ENCODE measurements around the gene PEX6.

PEX6 gene

GRCh38 chr6:42938428-42938796 is 40.6 kb downstream of the PEX6 start:
- H3K36me3 ChIP-seq (ENCODE audit: insufficient read depth, insufficient read length, low read length): peaks cover 63% of the 10 kb centered on the region
- no peak for TF ChIP-seq ZNF274 (IDR thresholded peaks at IDR 0.05; ENCODE audit: low read depth, low read length)
- TF ChIP-seq SUZ12 (IDR thresholded peaks at IDR 0.05; ENCODE audit: extremely low read depth, insufficient read depth, insufficient read length): no peak
- TF ChIP-seq YY1 (IDR thresholded peaks at IDR 0.05; ENCODE audit: insufficient read depth, insufficient read length): no peak
- H3K4me3 ChIP-seq (ENCODE audit: insufficient read length, low read depth): no peak overlapping the region
- no peak for DNase-seq (ENCODE audit: low read depth, low spot score)
- H3K9ac ChIP-seq (ENCODE audit: insufficient read length, low read depth): no peak overlapping the region
- H3K27me3 ChIP-seq (ENCODE audit: insufficient read depth, insufficient read length): no peaks in the 10 kb centered on the region
- H3K4me1 ChIP-seq (ENCODE audit: insufficient read depth, insufficient read length): no peaks in the 10 kb centered on the region
- no peaks in the 10 kb centered on the region for H3K9me3 ChIP-seq (ENCODE audit: insufficient read depth, low read length)

- no peaks in the 10 kb centered on the region for H3K9me3 ChIP-seq (ENCODE audit: insufficient read depth, low read length)
- H3K27me3 ChIP-seq (ENCODE audit: insufficient read depth, insufficient read length): no peaks in the 10 kb centered on the region
- peaks cover 68% of the 10 kb centered on the region for H3K36me3 ChIP-seq (ENCODE audit: insufficient read depth, insufficient read length, low read length)
- no peak for TF ChIP-seq SUZ12 (IDR thresholded peaks at IDR 0.05; ENCODE audit: extremely low read depth, insufficient read depth, insufficient read length)
- TF ChIP-seq YY1 (IDR thresholded peaks at IDR 0.05; ENCODE audit: insufficient read depth, insufficient read length): no peak
- TF ChIP-seq ZNF274 (IDR thresholded peaks at IDR 0.05; ENCODE audit: low read depth, low read length): no peak
- no peak overlapping the region for H3K9ac ChIP-seq (ENCODE audit: insufficient read length, low read depth)
- H3K4me3 ChIP-seq (ENCODE audit: insufficient read length, low read depth): no peak overlapping the region
- DNase-seq (ENCODE audit: low read depth, low spot score): no peak
- H3K4me1 ChIP-seq (ENCODE audit: insufficient read depth, insufficient read length): no peaks in the 10 kb centered on the region
Measured at GRCh38 chr6:42937548-42938427, 41.2 kb downstream of the PEX6 start.

- H3K36me3 ChIP-seq (ENCODE audit: insufficient read depth, insufficient read length, low read length): peaks cover 77% of the 10 kb centered on the region
- H3K9me3 ChIP-seq (ENCODE audit: insufficient read depth, low read length): no peaks in the 10 kb centered on the region
- H3K4me3 ChIP-seq (ENCODE audit: insufficient read length, low read depth): no peak overlapping the region
- no peak for TF ChIP-seq YY1 (IDR thresholded peaks at IDR 0.05; ENCODE audit: insufficient read depth, insufficient read length)
- no peak for TF ChIP-seq SUZ12 (IDR thresholded peaks at IDR 0.05; ENCODE audit: extremely low read depth, insufficient read depth, insufficient read length)
- no peak for TF ChIP-seq ZNF274 (IDR thresholded peaks at IDR 0.05; ENCODE audit: low read depth, low read length)
- DNase-seq (ENCODE audit: low read depth, low spot score): no peak
- H3K9ac ChIP-seq (ENCODE audit: insufficient read length, low read depth): no peak overlapping the region
- peaks cover 3% of the 10 kb centered on the region for H3K4me1 ChIP-seq (ENCODE audit: insufficient read depth, insufficient read length)
- H3K27me3 ChIP-seq (ENCODE audit: insufficient read depth, insufficient read length): no peaks in the 10 kb centered on the region
Measured at GRCh38 chr6:42936398-42936797, 42.6 kb downstream of the PEX6 start.

- Histone ChIP-seq H3K4me1 (ENCODE audit: insufficient read depth, insufficient read length) (peaks cover 3% of the 10 kb centered on the region), H3K36me3 (ENCODE audit: insufficient read depth, insufficient read length, low read length) (peaks cover 72% of the 10 kb centered on the region), H3K9ac (ENCODE audit: insufficient read length, low read depth) (no peak overlapping the region), H3K9me3 (ENCODE audit: insufficient read depth, low read length) (no peaks in the 10 kb centered on the region), H3K27me3 (ENCODE audit: insufficient read depth, insufficient read length) (no peaks in the 10 kb centered on the region), H3K4me3 (ENCODE audit: insufficient read length, low read depth) (no peak overlapping the region)
- TF ChIP-seq YY1 (IDR thresholded peaks at IDR 0.05; ENCODE audit: insufficient read depth, insufficient read length): no peak
- no peak for TF ChIP-seq ZNF274 (IDR thresholded peaks at IDR 0.05; ENCODE audit: low read depth, low read length)
- TF ChIP-seq SUZ12 (IDR thresholded peaks at IDR 0.05; ENCODE audit: extremely low read depth, insufficient read depth, insufficient read length): no peak
- DNase-seq (ENCODE audit: low read depth, low spot score): no peak
Measured at GRCh38 chr6:42935322-42935721, 43.7 kb downstream of the PEX6 start.

- Histone ChIP-seq H3K27me3 (ENCODE audit: insufficient read depth, insufficient read length) (no peaks in the 10 kb centered on the region), H3K36me3 (ENCODE audit: insufficient read depth, insufficient read length, low read length) (peaks cover 53% of the 10 kb centered on the region), H3K4me1 (ENCODE audit: insufficient read depth, insufficient read length) (peaks cover 3% of the 10 kb centered on the region), H3K9ac (ENCODE audit: insufficient read length, low read depth) (no peak overlapping the region), H3K4me3 (ENCODE audit: insufficient read length, low read depth) (no peak overlapping the region), H3K9me3 (ENCODE audit: insufficient read depth, low read length) (no peaks in the 10 kb centered on the region)
- TF ChIP-seq YY1 (IDR thresholded peaks at IDR 0.05; ENCODE audit: insufficient read depth, insufficient read length) (no peak), ZNF274 (IDR thresholded peaks at IDR 0.05; ENCODE audit: low read depth, low read length) (no peak), SUZ12 (IDR thresholded peaks at IDR 0.05; ENCODE audit: extremely low read depth, insufficient read depth, insufficient read length) (no peak)
- DNase-seq (ENCODE audit: low read depth, low spot score): no peak
Measured at GRCh38 chr6:42933205-42933604, 45.8 kb downstream of the PEX6 start.

GRCh38 chr6:42932412-42932811 is 46.6 kb downstream of the PEX6 start:
- Histone ChIP-seq H3K4me3 (ENCODE audit: insufficient read length, low read depth) (no peak overlapping the region), H3K4me1 (ENCODE audit: insufficient read depth, insufficient read length) (peaks cover 3% of the 10 kb centered on the region), H3K36me3 (ENCODE audit: insufficient read depth, insufficient read length, low read length) (peaks cover 45% of the 10 kb centered on the region), H3K9me3 (ENCODE audit: insufficient read depth, low read length) (no peaks in the 10 kb centered on the region), H3K9ac (ENCODE audit: insufficient read length, low read depth) (no peak overlapping the region), H3K27me3 (ENCODE audit: insufficient read depth, insufficient read length) (no peaks in the 10 kb centered on the region)
- no peak for TF ChIP-seq ZNF274 (IDR thresholded peaks at IDR 0.05; ENCODE audit: low read depth, low read length)
- no peak for TF ChIP-seq YY1 (IDR thresholded peaks at IDR 0.05; ENCODE audit: insufficient read depth, insufficient read length)
- TF ChIP-seq SUZ12 (IDR thresholded peaks at IDR 0.05; ENCODE audit: extremely low read depth, insufficient read depth, insufficient read length): no peak
- no peak for DNase-seq (ENCODE audit: low read depth, low spot score)

- peak; percentile 16 for DNase-seq (ENCODE audit: low read depth, low spot score)
Measured at GRCh38 chr6:42929821-42930360, 49.1 kb downstream of the PEX6 start.

More at GRCh38 chr6:42929821-42930360, 49.1 kb downstream of the PEX6 start:
- peak overlapping the region; percentile 88 for H3K9ac ChIP-seq (ENCODE audit: insufficient read length, low read depth)
- no peaks in the 10 kb centered on the region for H3K27me3 ChIP-seq (ENCODE audit: insufficient read depth, insufficient read length)
- TF ChIP-seq ZNF274 (IDR thresholded peaks at IDR 0.05; ENCODE audit: low read depth, low read length) (no peak), SUZ12 (IDR thresholded peaks at IDR 0.05; ENCODE audit: extremely low read depth, insufficient read depth, insufficient read length) (no peak), YY1 (IDR thresholded peaks at IDR 0.05; ENCODE audit: insufficient read depth, insufficient read length) (no peak)
- H3K4me1 ChIP-seq (ENCODE audit: insufficient read depth, insufficient read length): peaks cover 3% of the 10 kb centered on the region
- peaks cover 23% of the 10 kb centered on the region for H3K36me3 ChIP-seq (ENCODE audit: insufficient read depth, insufficient read length, low read length)
- H3K9me3 ChIP-seq (ENCODE audit: insufficient read depth, low read length): no peaks in the 10 kb centered on the region
- H3K4me3 ChIP-seq (ENCODE audit: insufficient read length, low read depth): peak overlapping the region; percentile 71
